Endothelial cell of umbilical vein (primary cell): ENCODE measurements around the gene THSD4. TPM values are rescaled to one million over a fixed set of nuclear protein-coding genes. Genes with fewer than 3 reads are reported as not detected.

Experiments used
- BruUV-seq: library from RNA; stranded (reverse); fragments of 400-500 nt; replicated peaks from 2 replicates; lab custom pipeline; 2021; lab: Mats Ljungman, UMichigan
- CTCF ChIA-PET: fragments of 300-600, 350-600 bp; sonication (Branson Sonifier 250); formaldehyde crosslinking; loops from one replicate; lab custom pipeline; 2021; ENCODE audit warnings: antibody characterized with exemption, inconsistent platforms; lab: Charles Lee
- POLR2A ChIA-PET: fragments of 300-600, 350-600 bp; sonication (Branson Sonifier 250); formaldehyde crosslinking; loops from one replicate; lab custom pipeline; 2021; ENCODE audit warnings: antibody characterized with exemption, inconsistent platforms; lab: Charles Lee
- DNase-seq: peaks from one replicate; pipeline ENCODE4 v3.0.0-alpha.2; 2011; ENCODE audit warnings: low read depth, low spot score
- FAIRE-seq: peaks from 2 replicates; lab custom pipeline; 2011; peaks lifted over from hg19 to GRCh38; lab: Jason Lieb, UNC
- H2AFZ ChIP-seq: 2 replicates; pipeline ENCODE4 v1.6.0; 2012; ENCODE audit warnings: low read depth, low read length, control low read depth, inconsistent platforms
- H3K27ac ChIP-seq: 2 replicates; pipeline ENCODE4 v1.5.1; 2011; ENCODE audit warnings: low read depth, mild to moderate bottlenecking, control low read depth, low read length, moderate library complexity; ENCODE audit not compliant: insufficient read depth
- H3K27me3 ChIP-seq, 2 experiments: 2 replicates each; pipeline versions ENCODE4 v1.6.0 to v1.6.1; 2011; ENCODE audit warnings: low read length in 2 of 2, mixed read lengths in 1 of 2; ENCODE audit not compliant: control insufficient read depth in 2 of 2, insufficient read depth in 2 of 2
- H3K36me3 ChIP-seq, 2 experiments: 2 replicates in 1 of 2; 3 replicates in 1 of 2; pipeline ENCODE4 v1.5.1; 2011; ENCODE audit warnings: low read length in 2 of 2, mild to moderate bottlenecking in 1 of 2, moderate library complexity in 1 of 2; ENCODE audit not compliant: control insufficient read depth in 2 of 2, insufficient read depth in 2 of 2; ENCODE audit errors: extremely low read depth in 1 of 2
- H3K4me1 ChIP-seq: 3 replicates; pipeline ENCODE4 v1.5.1; 2011; ENCODE audit warnings: mild to moderate bottlenecking, low read length; ENCODE audit not compliant: control insufficient read depth, insufficient read depth; ENCODE audit errors: extremely low read depth
- H3K4me2 ChIP-seq: 2 replicates; pipeline ENCODE4 v1.6.1; 2011; ENCODE audit warnings: low read length, control low read depth, mixed read lengths; ENCODE audit not compliant: insufficient read depth
- H3K4me3 ChIP-seq, 3 experiments: fragments of 200-600 bp in 1 of 3; sonication (generic), shearing (Covaris generic) in 1 of 3; replicated peaks in 1 of 3; 2 replicates each; pipeline ENCODE4 v1.5.1; 2011 to 2016; ENCODE audit warnings: control low read depth in 3 of 3, low read length in 3 of 3, mild to moderate bottlenecking in 2 of 3, inconsistent platforms in 1 of 3, low read depth in 1 of 3, moderate library complexity in 1 of 3; ENCODE audit not compliant: insufficient read depth in 1 of 3
- H3K79me2 ChIP-seq: 2 replicates; pipeline ENCODE4 v1.6.0; 2012; ENCODE audit warnings: low read length, inconsistent platforms; ENCODE audit not compliant: control insufficient read depth, insufficient read depth
- H3K9ac ChIP-seq: replicated peaks from 2 replicates; pipeline ENCODE3; 2011; ENCODE audit warnings: low read length, control low read depth; ENCODE audit not compliant: insufficient read depth; ENCODE audit errors: extremely low read depth
- H3K9me1 ChIP-seq: replicated peaks from 3 replicates; pipeline ENCODE4 v1.6.0; 2011; ENCODE audit warnings: mild to moderate bottlenecking, low read length; ENCODE audit not compliant: control insufficient read depth, insufficient read depth; ENCODE audit errors: extremely low read depth
- H3K9me3 ChIP-seq: replicated peaks from 2 replicates; pipeline ENCODE4 v1.5.1; 2012; ENCODE audit warnings: low read length, inconsistent platforms; ENCODE audit not compliant: control insufficient read depth, insufficient read depth
- H4K20me1 ChIP-seq: replicated peaks from 2 replicates; pipeline ENCODE3; 2011; ENCODE audit warnings: mild to moderate bottlenecking, low read length; ENCODE audit not compliant: control insufficient read depth, insufficient read depth; ENCODE audit errors: extremely low read depth
- CTCF ChIP-seq, 2 donors: IDR thresholded peaks; 1 replicate in 1 of 2; 2 replicates in 1 of 2; pipeline ENCODE4 v1.5.1; 2011; ENCODE audit warnings: low read length in 2 of 2, mild to moderate bottlenecking in 2 of 2, moderate library complexity in 2 of 2, control low read depth in 1 of 2, inconsistent platforms in 1 of 2, low read depth in 1 of 2; ENCODE audit not compliant: insufficient read depth in 1 of 2; ENCODE audit errors: extremely low read depth in 1 of 2
- EZH2 ChIP-seq: IDR thresholded peaks from 2 replicates; pipeline ENCODE4 v1.6.1; 2012; ENCODE audit warnings: borderline replicate concordance, low read depth, mild to moderate bottlenecking, moderate library complexity, low read length, inconsistent platforms; ENCODE audit not compliant: severe bottlenecking
- FOS ChIP-seq: IDR thresholded peaks from 2 replicates; pipeline ENCODE4 v1.6.1; 2011; ENCODE audit warnings: mild to moderate bottlenecking, low read length, moderate library complexity, borderline replicate concordance; ENCODE audit not compliant: insufficient read depth
- GATA2 ChIP-seq: IDR thresholded peaks from 2 replicates; pipeline ENCODE4 v1.7.0; 2011; ENCODE audit warnings: low read depth, mild to moderate bottlenecking, moderate library complexity, mixed read lengths, low read length; ENCODE audit not compliant: insufficient read length, insufficient read depth
- JUN ChIP-seq: IDR thresholded peaks from 2 replicates; pipeline ENCODE4 v1.6.1; 2011; ENCODE audit warnings: borderline replicate concordance, low read depth; ENCODE audit not compliant: insufficient read length, insufficient read depth
- MAX ChIP-seq: IDR thresholded peaks from 2 replicates; pipeline ENCODE4 v1.6.1; 2011; ENCODE audit not compliant: insufficient read depth, insufficient read length
- MYC ChIP-seq: IDR thresholded peaks from one replicate; pipeline ENCODE4 v1.6.1; 2011; ENCODE audit warnings: mild to moderate bottlenecking, low read depth, low read length
- POLR2A ChIP-seq: IDR thresholded peaks from 2 replicates; pipeline ENCODE4 v1.6.1; 2012; ENCODE audit warnings: low read depth, mild to moderate bottlenecking, control low read depth, low read length
- POLR2AphosphoS5 ChIP-seq: IDR thresholded peaks from 2 replicates; pipeline ENCODE4 v1.6.1; 2012; ENCODE audit warnings: low read depth, mild to moderate bottlenecking, control low read depth, low read length, moderate library complexity; ENCODE audit not compliant: insufficient read depth
- dilution Hi-C: fragments of 300-500 bp; cut with MboI; formaldehyde crosslinking; loops from one replicate; pipeline ENCODE4 v1.15.0; 2019; ENCODE audit warnings: low sequenced_read_pairs; ENCODE audit not compliant: extremely low pct_ligation_motif_present
- intact Hi-C: fragments of 100-400 bp; cut with micrococcal nuclease; formaldehyde crosslinking; loops from one replicate; pipeline ENCODE4 v1.10.0; 2022
- polyA plus RNA-seq, 4 experiments: library from polyadenylated mRNA; depleted of rRNA in 3 of 4; stranded (reverse) in 3 of 4; unstranded in 1 of 4; fragments of >200 nt; gene quantifications; 2 replicates each; pipeline versions ENCODE4 v1.2.1 to v1.2.3, GENCODE V29; 2011 to 2012; ENCODE audit warnings: missing spikeins in 1 of 4
- total RNA-seq: library from RNA; stranded (reverse); gene quantifications from 2 replicates; pipeline ENCODE4 v1.2.3, GENCODE V29; 2021

THSD4 gene
- total and polyA plus RNA-seq, 2 donors (not counting 3 experiments of a cell fraction or from before 2014, with no cell fraction given): 9.9 to 25.4 TPM

- H3K4me2 ChIP-seq: no peak overlapping the region
- FAIRE-seq (no peak), DNase-seq (no peak)
- no peak overlapping the region for H3K4me3 ChIP-seq
- H3K9me1 ChIP-seq: no peaks in the 10 kb centered on the region
- H3K27ac ChIP-seq: no peak overlapping the region
- no peaks in the 10 kb centered on the region for H3K36me3 ChIP-seq
- no peak overlapping the region for H2AFZ ChIP-seq
- no peak for TF ChIP-seq POLR2A
- TF ChIP-seq CTCF (IDR thresholded peaks at IDR 0.05; ENCODE audit: extremely low read depth in 1 of 2, insufficient read depth in 1 of 2, low read depth in 1 of 2, low read length in 2 of 2): no peak
- TF ChIP-seq FOS: no peak
- no peak for TF ChIP-seq POLR2AphosphoS5
- no peak for TF ChIP-seq JUN
- no peak for TF ChIP-seq GATA2
- no peak for TF ChIP-seq MYC
- TF ChIP-seq EZH2: no peak
- no peak for TF ChIP-seq MAX
- H3K27me3 ChIP-seq: no peaks in the 10 kb centered on the region
- dilution Hi-C loops: no loop called here
- no peak overlapping the region for H3K9ac ChIP-seq
- H3K9me3 ChIP-seq: no peaks in the 10 kb centered on the region
- CTCF ChIA-PET: no interaction called here
- intact Hi-C loops: no loop called here
- no peaks in the 10 kb centered on the region for H3K79me2 ChIP-seq
- no peaks in the 10 kb centered on the region for H4K20me1 ChIP-seq
- POLR2A ChIA-PET: no interaction called here
- no TSS peak for BruUV-seq
- no peaks in the 10 kb centered on the region for H3K4me1 ChIP-seq
These were observed 104.4 kb downstream of the THSD4 start for GRCh38 chr15:71219645-71220044.
